Upper lobe of left lung (tissue), 6 donors: Measurements from ENCODE around the gene MGST1. TPM values are rescaled to one million over a fixed set of nuclear protein-coding genes. Genes with fewer than 3 reads are reported as not detected.

ENCODE experiments used
- ATAC-seq, 2 donors: fragments of 200-7000 bp; cut with Tn5 transposase; one replicate each; pipeline ENCODE4 v1.9.1; 2022; ENCODE audit warnings: mild to moderate bottlenecking in 2 of 2, moderate library complexity in 2 of 2; ENCODE audit not compliant: low FRiP score in 2 of 2
- DNase-seq, 2 donors: peaks; one replicate each; pipeline ENCODE4 v3.0.0-alpha.2; 2019 to 2020
- H3K27ac ChIP-seq, 4 donors: fragments of 200-600 bp; sonication (generic); one replicate each; pipeline ENCODE4 v1.5.1; 2016 to 2019
- H3K27me3 ChIP-seq, 4 donors: fragments of 200-600 bp; sonication (generic); one replicate each; pipeline ENCODE4 v1.5.1; 2017 to 2019
- H3K36me3 ChIP-seq, 4 donors: fragments of 200-600 bp; sonication (generic); one replicate each; pipeline ENCODE4 v1.5.1; 2016 to 2019
- H3K4me1 ChIP-seq, 4 donors: fragments of 200-600 bp; sonication (generic); one replicate each; pipeline ENCODE4 v1.5.1; 2018 to 2019
- H3K4me3 ChIP-seq, 4 donors: fragments of 200-600 bp; sonication (generic); one replicate each; pipeline ENCODE4 v1.5.1; 2017 to 2019; ENCODE audit warnings: mild to moderate bottlenecking in 2 of 4, moderate library complexity in 1 of 4
- H3K9me3 ChIP-seq, 4 donors: fragments of 200-600 bp; sonication (generic); one replicate each; pipeline ENCODE4 v1.5.1; 2018 to 2019
- EP300 ChIP-seq, 4 donors: sonication (generic); formaldehyde crosslinking; IDR thresholded peaks; one replicate each; pipeline ENCODE4 v1.5.1; 2017; ENCODE audit warnings: antibody characterized with exemption in 4 of 4, control low read depth in 2 of 4
- POLR2A ChIP-seq, 4 donors: fragments of 450-650 bp; IDR thresholded peaks; one replicate each; pipeline ENCODE4 v1.5.1; 2016 to 2017; ENCODE audit warnings: antibody characterized with exemption in 4 of 4, mild to moderate bottlenecking in 2 of 4
- POLR2AphosphoS5 ChIP-seq, 2 donors: sonication (generic); formaldehyde crosslinking; IDR thresholded peaks; one replicate each; pipeline ENCODE4 v1.5.1; 2017; ENCODE audit warnings: antibody characterized with exemption in 2 of 2
- WGBS, 2 donors: methylation state at CpG; one replicate each; pipeline ENCODE4 v1.1.5; 2017 to 2018; 5-methylcytosine and 5-hydroxymethylcytosine counted together
- total RNA-seq, 6 donors: library from RNA; depleted of rRNA in 4 of 6; stranded (reverse); fragments of >200 nt in 4 of 6; gene quantifications; one replicate each; pipeline versions ENCODE4 v1.1.0 to v1.2.1, GENCODE V29; 2016 to 2021
- TF ChIP-seq, protein P1 (sequence below), 6 experiments: fragments of 450-650 bp in 4 of 6; fragments of 200-600 bp in 2 of 6; sonication (generic) in 2 of 6; IDR thresholded peaks; one replicate each; pipeline ENCODE4 v1.5.1; 2016 to 2019; ENCODE audit warnings: antibody characterized with exemption in 6 of 6
- donor health status: DM: no; HTN: no; CAD: no; lungs with moderate emphysema.
- donor health status: DM: no; HTN: yes; CAD: no; lungs with severe emphysema.

The MGST1 gene
- total RNA-seq, 6 donors from 2014 or later = 195 to 566 (median 253) TPM

DNA sequence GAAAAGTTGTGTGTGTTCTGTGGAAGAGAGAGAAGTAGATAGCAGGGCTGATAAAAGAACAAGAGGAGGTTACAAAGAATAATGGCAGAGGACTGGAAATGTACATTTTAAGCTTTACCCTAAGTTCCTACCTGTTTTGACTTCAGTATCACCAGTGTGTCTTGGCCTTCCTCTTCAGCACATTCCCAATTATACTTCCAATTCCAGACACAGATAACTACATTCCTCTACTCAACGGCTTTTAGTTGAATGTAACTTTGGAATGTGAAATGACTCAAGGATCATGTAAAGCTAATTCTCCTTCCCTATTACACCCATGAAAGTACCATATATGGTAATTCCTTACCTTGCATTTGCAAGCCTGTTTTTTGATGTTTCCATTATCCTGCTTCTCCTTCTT, 5.0 kb downstream of the MGST1 start:
- peaks cover 0 to 14% (median 3%) of the 10 kb centered on the region in 4 donors for H3K36me3 ChIP-seq
- H3K27ac ChIP-seq = no peak overlapping the region
- no peak overlapping the region for H3K4me3 ChIP-seq
- ATAC-seq (no peak), DNase-seq (no peak)
- TF ChIP-seq EP300 (IDR thresholded peaks at IDR 0.05) = no peak
- TF ChIP-seq, protein P1, sequence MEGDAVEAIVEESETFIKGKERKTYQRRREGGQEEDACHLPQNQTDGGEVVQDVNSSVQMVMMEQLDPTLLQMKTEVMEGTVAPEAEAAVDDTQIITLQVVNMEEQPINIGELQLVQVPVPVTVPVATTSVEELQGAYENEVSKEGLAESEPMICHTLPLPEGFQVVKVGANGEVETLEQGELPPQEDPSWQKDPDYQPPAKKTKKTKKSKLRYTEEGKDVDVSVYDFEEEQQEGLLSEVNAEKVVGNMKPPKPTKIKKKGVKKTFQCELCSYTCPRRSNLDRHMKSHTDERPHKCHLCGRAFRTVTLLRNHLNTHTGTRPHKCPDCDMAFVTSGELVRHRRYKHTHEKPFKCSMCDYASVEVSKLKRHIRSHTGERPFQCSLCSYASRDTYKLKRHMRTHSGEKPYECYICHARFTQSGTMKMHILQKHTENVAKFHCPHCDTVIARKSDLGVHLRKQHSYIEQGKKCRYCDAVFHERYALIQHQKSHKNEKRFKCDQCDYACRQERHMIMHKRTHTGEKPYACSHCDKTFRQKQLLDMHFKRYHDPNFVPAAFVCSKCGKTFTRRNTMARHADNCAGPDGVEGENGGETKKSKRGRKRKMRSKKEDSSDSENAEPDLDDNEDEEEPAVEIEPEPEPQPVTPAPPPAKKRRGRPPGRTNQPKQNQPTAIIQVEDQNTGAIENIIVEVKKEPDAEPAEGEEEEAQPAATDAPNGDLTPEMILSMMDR (IDR thresholded peaks at IDR 0.05) = no peak
- TF ChIP-seq POLR2A (IDR thresholded peaks at IDR 0.05) = no peak
- no peak for TF ChIP-seq POLR2AphosphoS5 (IDR thresholded peaks at IDR 0.05)
- no peaks in the 10 kb centered on the region for H3K27me3 ChIP-seq
- peaks cover 0 to 28% (median 13%) of the 10 kb centered on the region in 4 donors for H3K4me1 ChIP-seq
- 47 to 58% methylated on average over 1 of the region's 1 CpG for WGBS, 2 donors
- H3K9me3 ChIP-seq = no peaks in the 10 kb centered on the region

DNA sequence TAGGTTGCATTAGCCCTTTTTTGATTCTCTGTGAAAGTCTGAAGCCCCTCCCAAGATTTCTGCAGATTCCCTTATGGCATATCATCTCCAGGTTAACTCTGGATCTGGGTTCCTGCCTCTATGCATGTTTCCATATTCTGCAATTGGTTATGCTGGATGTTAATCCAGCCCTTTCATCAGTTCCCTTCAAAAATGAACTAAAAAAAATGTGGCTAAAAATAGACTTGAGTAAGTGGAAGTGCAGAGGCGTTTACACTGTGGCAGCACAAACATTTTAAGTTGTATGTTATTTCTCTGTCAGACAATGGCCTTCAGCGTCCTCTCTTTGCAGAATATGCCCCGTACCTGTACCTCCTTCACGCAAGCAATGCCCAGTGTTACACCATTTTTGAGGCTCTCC, 11.4 kb downstream of the MGST1 start:
- H3K4me1 ChIP-seq = peaks cover 0 to 17% (median 1%) of the 10 kb centered on the region in 4 donors
- no peaks in the 10 kb centered on the region for H3K9me3 ChIP-seq
- TF ChIP-seq POLR2AphosphoS5 (IDR thresholded peaks at IDR 0.05) (no peak), POLR2A (IDR thresholded peaks at IDR 0.05) (no peak), EP300 (IDR thresholded peaks at IDR 0.05) (no peak)
- TF ChIP-seq, protein P1 (IDR thresholded peaks at IDR 0.05) = no peak
- ATAC-seq (no peak), DNase-seq (no peak)
- no peak overlapping the region for H3K27ac ChIP-seq
- WGBS, 2 donors = 46 to 54% methylated on average over 4 of the region's 4 CpGs
- H3K36me3 ChIP-seq = peaks cover 0 to 35% (median 3%) of the 10 kb centered on the region in 4 donors
- H3K27me3 ChIP-seq = no peaks in the 10 kb centered on the region
- H3K4me3 ChIP-seq = no peak overlapping the region

DNA sequence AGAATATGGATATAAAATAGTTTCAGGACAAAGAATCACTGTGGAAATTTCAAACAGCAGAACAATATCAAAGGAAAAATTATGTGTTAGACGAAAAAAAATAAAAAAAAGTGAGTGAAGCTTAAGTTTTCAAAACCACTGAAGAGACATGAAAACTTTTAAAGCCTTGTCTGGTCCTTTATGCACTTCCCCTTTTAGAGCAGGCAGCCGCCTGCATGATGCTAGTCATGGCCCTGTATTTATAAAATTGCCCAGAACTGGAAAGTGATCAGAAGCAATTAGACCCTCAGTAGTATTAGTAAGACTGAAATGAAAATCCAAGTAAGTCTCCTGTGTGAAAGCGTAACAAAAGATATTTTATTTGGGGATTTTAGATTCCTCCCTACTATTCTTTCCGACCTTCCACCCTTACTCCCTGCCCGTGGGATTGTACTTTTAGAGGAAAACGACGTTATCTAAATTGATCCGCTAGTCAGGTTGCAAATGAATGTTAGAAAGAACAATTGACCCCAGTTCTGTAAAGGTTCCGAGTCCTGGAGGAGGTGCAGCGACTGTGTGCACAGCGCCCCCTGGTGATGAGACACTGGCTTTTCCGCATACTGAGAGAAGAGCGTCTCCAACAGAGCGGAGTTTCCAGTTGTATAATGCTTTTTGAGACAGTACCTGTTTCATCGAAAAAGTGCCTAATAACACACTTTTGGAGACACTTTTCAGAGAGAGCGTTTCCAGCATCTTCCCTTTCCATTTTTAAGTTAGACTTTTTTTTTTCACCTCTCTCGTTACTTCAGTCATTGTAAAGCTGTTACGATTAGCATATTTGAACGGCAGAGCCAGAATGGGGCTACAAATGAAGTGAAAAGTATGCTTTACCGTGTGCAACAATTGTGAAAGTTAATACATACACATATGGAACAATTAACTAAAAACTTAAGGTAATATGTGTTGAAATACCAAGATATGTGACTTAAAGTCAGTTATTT, 12.4 kb downstream of the MGST1 start:
- H3K9me3 ChIP-seq = no peaks in the 10 kb centered on the region
- peaks cover 0 to 35% (median 3%) of the 10 kb centered on the region in 4 donors for H3K36me3 ChIP-seq
- peaks cover 0 to 10% (median 0%) of the 10 kb centered on the region in 4 donors for H3K4me1 ChIP-seq
- DNase-seq (peak in 1 of 2 donors; percentile 75), ATAC-seq (peak; percentile 77 to 87)
- TF ChIP-seq, protein P1 (IDR thresholded peaks at IDR 0.05) = peak; percentile 31 to 66 (median 49)
- TF ChIP-seq POLR2AphosphoS5 (IDR thresholded peaks at IDR 0.05) = no peak
- TF ChIP-seq POLR2A (IDR thresholded peaks at IDR 0.05) = no peak
- 75 to 79% methylated on average over 20 of the region's 20 CpGs for WGBS, 2 donors
- H3K4me3 ChIP-seq = no peak overlapping the region
- no peaks in the 10 kb centered on the region for H3K27me3 ChIP-seq
- no peak overlapping the region for H3K27ac ChIP-seq

DNA sequence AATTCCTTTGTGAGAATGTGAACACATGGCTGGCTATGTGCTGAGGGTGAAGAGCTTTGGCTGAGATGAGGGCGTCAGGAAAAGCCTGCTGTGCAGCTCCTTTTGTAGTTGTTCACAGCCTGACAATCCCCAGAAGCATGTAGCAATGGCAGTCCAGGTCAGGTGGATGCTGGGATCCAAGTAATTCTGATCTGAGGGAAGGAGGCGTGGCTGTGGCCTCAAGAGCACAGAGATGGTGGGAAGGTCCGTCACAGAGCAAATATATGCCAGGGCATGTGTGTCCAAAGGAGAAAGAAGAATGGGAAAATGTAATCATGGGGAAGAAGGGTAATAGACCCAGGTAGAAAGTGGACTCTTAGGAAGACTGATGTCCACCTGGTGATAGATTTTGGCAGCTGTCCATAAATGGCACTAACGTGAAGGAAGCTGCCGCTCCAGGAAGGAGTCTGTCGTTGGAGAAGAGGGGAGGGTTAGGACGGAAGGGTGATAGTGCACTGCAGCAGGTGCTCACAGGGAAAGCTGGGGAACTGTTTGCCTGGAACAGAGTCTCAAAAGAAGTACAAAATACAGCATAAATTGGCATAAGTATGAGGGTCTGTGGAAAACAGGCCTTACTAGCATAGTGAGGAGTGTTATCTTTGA, 13.8 kb downstream of the MGST1 start:
- Histone ChIP-seq H3K27ac (no peak overlapping the region), H3K27me3 (no peaks in the 10 kb centered on the region), H3K4me3 (no peak overlapping the region), H3K4me1 (peaks cover 0 to 10% (median 0%) of the 10 kb centered on the region in 4 donors), H3K9me3 (no peaks in the 10 kb centered on the region), H3K36me3 (peaks cover 0 to 30% (median 3%) of the 10 kb centered on the region in 4 donors)
- TF ChIP-seq POLR2A (IDR thresholded peaks at IDR 0.05) (peak in 1 of 4 donors; percentile 15), POLR2AphosphoS5 (IDR thresholded peaks at IDR 0.05) (no peak)
- DNase-seq = no peak
- ATAC-seq = no peak
- WGBS, 2 donors = 55 to 71% methylated on average over 7 of the region's 7 CpGs

DNA sequence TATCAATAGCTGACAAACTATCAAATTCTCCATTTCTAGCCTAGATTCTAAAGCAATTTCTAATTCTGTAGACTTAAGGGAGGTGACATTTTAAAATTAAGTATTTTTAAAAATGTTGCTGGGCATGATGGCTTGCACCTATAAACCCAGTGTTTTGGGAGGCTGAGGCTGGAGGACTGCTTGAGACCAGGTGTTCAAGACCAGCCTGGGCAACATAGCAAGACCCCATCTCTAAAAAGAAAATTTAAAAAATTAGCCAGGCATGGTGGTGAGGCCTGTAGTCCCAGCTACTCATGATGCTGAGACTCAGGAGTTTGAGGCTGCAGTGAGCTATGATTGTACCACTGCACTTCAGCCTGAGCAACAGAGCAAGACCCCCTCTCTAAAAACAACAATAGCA, 15.1 kb downstream of the MGST1 start:
- H3K27me3 ChIP-seq = no peaks in the 10 kb centered on the region
- ATAC-seq = no peak
- no peak overlapping the region for H3K4me3 ChIP-seq
- TF ChIP-seq EP300 (IDR thresholded peaks at IDR 0.05) (no peak), POLR2A (IDR thresholded peaks at IDR 0.05) (no peak), POLR2AphosphoS5 (IDR thresholded peaks at IDR 0.05) (no peak)
- TF ChIP-seq, protein P1 (IDR thresholded peaks at IDR 0.05) = no peak
- peaks cover 0 to 20% (median under 1%) of the 10 kb centered on the region in 4 donors for H3K36me3 ChIP-seq
- no peak for DNase-seq
- H3K9me3 ChIP-seq = no peaks in the 10 kb centered on the region
- peaks cover 0 to 10% (median 0%) of the 10 kb centered on the region in 4 donors for H3K4me1 ChIP-seq
- H3K27ac ChIP-seq = no peak overlapping the region
